H9 (cell line): Measurements from ENCODE around the gene HIC2. TPM values are rescaled to one million over a fixed set of nuclear protein-coding genes. Genes with fewer than 3 reads are reported as not detected.
"Not testable (repeated sequence)": the region's sequence is repeated elsewhere in the genome, so short reads cannot be mapped to it uniquely, and the experiment has no call there.

ENCODE experiments used
- DNase-seq: peaks from one replicate; pipeline ENCODE4 v3.0.0-alpha.2; 2017
- H2AFZ ChIP-seq: one replicate; pipeline ENCODE4 v1.6.1; 2013; ENCODE audit warnings: mild to moderate bottlenecking, low read length, control low read depth, moderate library complexity
- H2AK5ac ChIP-seq: 2 replicates; pipeline ENCODE4 v1.6.1; 2013; ENCODE audit warnings: low read length, control low read depth, mixed read lengths; ENCODE audit not compliant: insufficient read length
- H2BK120ac ChIP-seq: one replicate; pipeline ENCODE4 v1.6.1; 2013; ENCODE audit warnings: low read depth, mild to moderate bottlenecking, low read length, control low read depth, inconsistent platforms; ENCODE audit not compliant: poor library complexity, severe bottlenecking
- H2BK12ac ChIP-seq: 2 replicates; pipeline ENCODE4 v1.6.1; 2013; ENCODE audit warnings: low read length, control low read depth, mixed read lengths, low read depth; ENCODE audit not compliant: insufficient read length
- H2BK15ac ChIP-seq: 2 replicates; pipeline ENCODE4 v1.6.1; 2013; ENCODE audit warnings: low read depth, low read length, control low read depth
- H2BK20ac ChIP-seq: one replicate; pipeline ENCODE4 v1.6.1; 2013; ENCODE audit warnings: low read depth, mild to moderate bottlenecking, low read length, control low read depth, inconsistent platforms; ENCODE audit not compliant: poor library complexity, severe bottlenecking
- H2BK5ac ChIP-seq: 2 replicates; pipeline ENCODE4 v1.6.1; 2013; ENCODE audit warnings: low read length, control low read depth, mixed read lengths; ENCODE audit not compliant: insufficient read length
- H3K14ac ChIP-seq: 2 replicates; pipeline ENCODE4 v1.6.1; 2013; ENCODE audit warnings: low read length, control low read depth; ENCODE audit not compliant: insufficient read depth
- H3K18ac ChIP-seq: 2 replicates; pipeline ENCODE4 v1.6.1; 2013; ENCODE audit warnings: low read depth, mild to moderate bottlenecking, mixed read lengths, low read length, control low read depth; ENCODE audit not compliant: insufficient read length
- H3K23ac ChIP-seq: 2 replicates; pipeline ENCODE4 v1.6.1; 2013; ENCODE audit warnings: low read length, control low read depth, mixed read lengths, low read depth; ENCODE audit not compliant: insufficient read length
- H3K23me2 ChIP-seq: 2 replicates; pipeline ENCODE4 v1.6.1; 2013; ENCODE audit warnings: low read depth, mild to moderate bottlenecking, mixed read lengths, low read length, control low read depth; ENCODE audit not compliant: insufficient read length, poor library complexity, severe bottlenecking
- H3K27ac ChIP-seq: 2 replicates; pipeline ENCODE4 v1.5.1; 2013; ENCODE audit warnings: low read length, control low read depth, mixed read lengths, low read depth; ENCODE audit not compliant: insufficient read length
- H3K27me3 ChIP-seq: 2 replicates; pipeline ENCODE4 v1.6.1; 2013; ENCODE audit warnings: low read length, control low read depth, inconsistent platforms; ENCODE audit not compliant: insufficient read depth
- H3K4ac ChIP-seq: 2 replicates; pipeline ENCODE4 v1.6.1; 2013; ENCODE audit warnings: low read depth, mild to moderate bottlenecking, control low read depth, inconsistent platforms, low read length, moderate library complexity
- H3K4me1 ChIP-seq: 2 replicates; pipeline ENCODE4 v1.6.1; 2013; ENCODE audit warnings: low read length, control low read depth, inconsistent platforms; ENCODE audit not compliant: insufficient read depth
- H3K4me2 ChIP-seq: 2 replicates; pipeline ENCODE4 v1.6.1; 2013; ENCODE audit warnings: low read length, control low read depth, mixed read lengths; ENCODE audit not compliant: insufficient read length, insufficient read depth
- H3K56ac ChIP-seq: 2 replicates; pipeline ENCODE4 v1.6.1; 2013; ENCODE audit warnings: low read depth, mild to moderate bottlenecking, mixed read lengths, low read length, control low read depth; ENCODE audit not compliant: insufficient read length
- H3K79me1 ChIP-seq: 2 replicates; pipeline ENCODE4 v1.6.1; 2013; ENCODE audit warnings: low read depth, mild to moderate bottlenecking, moderate library complexity, low read length, control low read depth, inconsistent platforms; ENCODE audit not compliant: insufficient read depth, poor library complexity, severe bottlenecking
- H3K79me2 ChIP-seq: 2 replicates; pipeline ENCODE4 v1.6.1; 2013; ENCODE audit warnings: low read length, control low read depth, inconsistent platforms; ENCODE audit not compliant: insufficient read depth
- H3K9ac ChIP-seq: 2 replicates; pipeline ENCODE4 v1.6.1; 2013; ENCODE audit warnings: low read length, control low read depth, mixed read lengths; ENCODE audit not compliant: insufficient read length; ENCODE audit errors: extremely low read depth
- H3K9me3 ChIP-seq: one replicate; pipeline ENCODE4 v1.6.1; 2013; ENCODE audit warnings: low read depth, low read length, inconsistent platforms; ENCODE audit not compliant: control insufficient read depth
- H3T11ph ChIP-seq: one replicate; pipeline ENCODE4 v1.6.1; 2013; ENCODE audit warnings: mild to moderate bottlenecking, low read length, control low read depth, inconsistent platforms
- H4K20me1 ChIP-seq: one replicate; pipeline ENCODE4 v1.6.1; 2013; ENCODE audit not compliant: control insufficient read depth, insufficient read length, insufficient read depth
- H4K5ac ChIP-seq: 2 replicates; pipeline ENCODE4 v1.6.1; 2013; ENCODE audit warnings: low read depth, mild to moderate bottlenecking, mixed read lengths, low read length, control low read depth; ENCODE audit not compliant: insufficient read length
- H4K8ac ChIP-seq: replicated peaks from 2 replicates; pipeline ENCODE4 v1.6.1; 2013; ENCODE audit warnings: low read length, control low read depth, mixed read lengths, low read depth; ENCODE audit not compliant: insufficient read length
- H4K91ac ChIP-seq: 2 replicates; pipeline ENCODE4 v1.6.1; 2013; ENCODE audit warnings: low read depth, mild to moderate bottlenecking, moderate library complexity, mixed read lengths, low read length, control low read depth; ENCODE audit not compliant: insufficient read length
- H3K27ac Mint-ChIP-seq, 3 experiments: 2 replicates in 2 of 3; 3 replicates in 1 of 3; pipeline ENCODE4 v1.8.0; 2020 to 2021; ENCODE audit warnings: mixed read lengths in 3 of 3, mild to moderate bottlenecking in 1 of 3, moderate library complexity in 1 of 3
- H3K27me3 Mint-ChIP-seq: 2 replicates; pipeline ENCODE4 v1.8.0; 2021; ENCODE audit warnings: low read depth, mild to moderate bottlenecking, moderate library complexity, mixed read lengths
- H3K36me3 Mint-ChIP-seq, 3 experiments: 2 replicates in 2 of 3; 3 replicates in 1 of 3; pipeline ENCODE4 v1.8.0; 2020 to 2021; ENCODE audit warnings: low read depth in 3 of 3, mixed read lengths in 3 of 3; ENCODE audit not compliant: insufficient read depth in 1 of 3
- H3K4me1 Mint-ChIP-seq, 2 experiments: 2 replicates each; pipeline ENCODE4 v1.8.0; 2020; ENCODE audit warnings: mixed read lengths in 2 of 2
- H3K4me3 Mint-ChIP-seq, 2 experiments: 2 replicates in 1 of 2; 3 replicates in 1 of 2; pipeline ENCODE4 v1.8.0; 2020 to 2021; ENCODE audit warnings: mild to moderate bottlenecking in 2 of 2, mixed read lengths in 2 of 2, moderate library complexity in 1 of 2
- H3K9me3 Mint-ChIP-seq, 2 experiments: 2 replicates in 1 of 2; 3 replicates in 1 of 2; pipeline ENCODE4 v1.8.0; 2020; ENCODE audit warnings: mild to moderate bottlenecking in 2 of 2, mixed read lengths in 2 of 2, moderate library complexity in 1 of 2
- WGBS: extraction: QIAGEN DNeasy Blood & Tissue Kit; methylation state at CpG from one replicate; pipeline ENCODE4 v1.1.7; 2013; ENCODE audit warnings: missing lambda C conversion rate, low lambda C conversion rate, mixed read lengths; ENCODE audit not compliant: insufficient read length; ENCODE audit errors: extremely low coverage; 5-methylcytosine and 5-hydroxymethylcytosine counted together
- total RNA-seq: library from RNA; stranded (reverse); gene quantifications from 2 replicates; pipeline ENCODE4 v1.2.1, GENCODE V29; 2021

Gene HIC2
- total RNA-seq, 1 experiment from 2014 or later = 24.9 TPM

DNA sequence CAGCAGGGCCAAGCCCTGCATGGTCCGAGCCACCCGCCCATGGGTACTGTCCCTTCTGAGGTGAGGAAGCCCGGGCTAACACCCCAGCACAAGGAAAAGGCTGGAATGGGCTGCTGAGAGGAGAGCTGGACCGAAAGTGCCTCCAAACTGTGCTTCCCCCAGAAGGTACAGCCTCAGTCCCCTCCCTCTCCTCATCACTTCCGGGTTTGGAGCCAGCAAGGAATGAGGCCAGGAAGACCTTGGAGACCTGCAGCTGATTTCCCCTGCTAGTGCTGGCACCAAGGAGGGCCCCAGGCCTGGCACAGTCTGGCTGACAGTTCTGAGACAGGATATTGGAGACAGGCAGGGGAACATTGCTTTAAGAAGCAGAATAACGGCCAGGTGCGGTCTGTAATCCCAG, 81.3 kb downstream of the HIC2 start:
- H3K4me1 ChIP-seq, H3T11ph ChIP-seq, H2AK5ac ChIP-seq, H3K18ac ChIP-seq, H4K5ac ChIP-seq, H2BK5ac ChIP-seq, H3K4me1 Mint-ChIP-seq, H3K36me3 Mint-ChIP-seq, H3K4ac ChIP-seq, H3K4me2 ChIP-seq, H3K56ac ChIP-seq, H2BK15ac ChIP-seq, H3K9me3 Mint-ChIP-seq, H3K23me2 ChIP-seq, H3K14ac ChIP-seq, H3K23ac ChIP-seq, H3K4me3 Mint-ChIP-seq, H3K27me3 ChIP-seq, H3K9ac ChIP-seq, H3K27ac Mint-ChIP-seq, H3K79me1 ChIP-seq, H3K79me2 ChIP-seq, H2AFZ ChIP-seq, H2BK12ac ChIP-seq, H3K27ac ChIP-seq, H4K91ac ChIP-seq, H3K9me3 ChIP-seq, H4K20me1 ChIP-seq, H2BK120ac ChIP-seq, H3K27me3 Mint-ChIP-seq, H2BK20ac ChIP-seq, H4K8ac ChIP-seq, DNase-seq: not testable (repeated sequence)
- no CpG with 5 or more reads among the region's 7 CpGs for WGBS

DNA sequence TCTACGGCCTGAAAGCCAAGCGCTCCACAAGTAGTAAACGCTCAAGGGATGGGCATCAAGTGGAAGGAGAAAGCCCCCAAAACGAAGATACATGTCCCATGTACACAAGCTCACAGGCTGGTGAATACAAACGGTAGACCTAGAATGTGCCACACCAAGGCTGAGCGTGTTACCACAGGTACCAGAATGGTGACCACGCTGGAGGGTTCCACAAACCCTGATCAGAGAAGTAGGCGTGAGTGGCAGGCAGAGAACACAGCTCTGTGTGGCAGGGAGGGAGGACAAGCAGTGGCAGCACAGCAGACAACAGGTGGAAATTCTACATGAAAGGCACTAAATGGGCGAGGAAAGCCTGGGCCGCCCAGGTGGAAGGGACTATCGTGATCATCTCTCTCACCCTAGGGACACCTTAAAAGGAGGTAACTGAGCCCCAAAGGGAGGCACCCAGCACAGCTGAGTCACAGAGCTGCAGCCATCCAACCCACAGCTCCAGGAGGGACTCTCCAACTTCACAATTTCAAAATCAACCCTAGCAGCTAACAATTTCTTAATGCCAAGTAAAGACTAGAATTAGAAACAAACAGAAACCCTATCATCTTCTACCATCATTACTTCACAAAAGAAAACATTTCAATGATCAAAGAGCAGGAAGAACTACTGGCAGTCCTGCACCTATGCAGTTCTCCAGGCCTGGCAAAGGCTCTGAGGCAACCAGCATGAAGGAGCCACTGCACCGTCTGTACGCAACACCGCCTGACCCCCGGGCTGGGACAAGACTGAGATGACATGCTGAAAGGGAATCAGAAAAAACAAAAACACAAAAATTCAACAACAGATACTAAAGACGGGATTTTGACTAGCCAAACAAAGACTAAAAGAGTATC, 82.7 kb downstream of the HIC2 start:
- WGBS = no CpG with 5 or more reads among the region's 16 CpGs
- H2BK12ac ChIP-seq, H3K79me2 ChIP-seq, H4K20me1 ChIP-seq, H4K8ac ChIP-seq, H3T11ph ChIP-seq, H3K18ac ChIP-seq, H3K4me3 Mint-ChIP-seq, H3K4me1 ChIP-seq, H3K27ac Mint-ChIP-seq, H3K4ac ChIP-seq, H3K36me3 Mint-ChIP-seq, H3K9me3 Mint-ChIP-seq, H2AK5ac ChIP-seq, H4K91ac ChIP-seq, H3K9ac ChIP-seq, DNase-seq, H3K4me2 ChIP-seq, H2BK20ac ChIP-seq, H3K27ac ChIP-seq, H3K14ac ChIP-seq, H2AFZ ChIP-seq, H3K23me2 ChIP-seq, H3K4me1 Mint-ChIP-seq, H3K27me3 ChIP-seq, H2BK120ac ChIP-seq, H3K56ac ChIP-seq, H3K23ac ChIP-seq, H3K79me1 ChIP-seq, H2BK5ac ChIP-seq, H4K5ac ChIP-seq, H3K9me3 ChIP-seq, H2BK15ac ChIP-seq, H3K27me3 Mint-ChIP-seq: not testable (repeated sequence)
